ENCODE data around the gene GNAS. TPM values are rescaled to one million over a fixed set of nuclear protein-coding genes. Genes with fewer than 3 reads are reported as not detected.

GNAS gene
- total RNA-seq, 4 donors from 2014 or later = 606 to 837 (median 753) TPM

- DNase-seq (ENCODE audit: low spot score) = no peak
- ATAC-seq (ENCODE audit: low FRiP score) = no peak
- TF ChIP-seq CTCF (IDR thresholded peaks at IDR 0.05) = no peak
These were observed 69.5 kb downstream of the GNAS start for GRCh38 chr20:58922036-58922435.

- no peak for ATAC-seq (ENCODE audit: low FRiP score)
- TF ChIP-seq CTCF (IDR thresholded peaks at IDR 0.05) = no peak
- DNase-seq (ENCODE audit: low spot score) = no peak
These were observed 70.7 kb downstream of the GNAS start for GRCh38 chr20:58923117-58923712.

- ATAC-seq (ENCODE audit: low FRiP score) = no peak
- TF ChIP-seq CTCF (IDR thresholded peaks at IDR 0.05) = no peak
- no peak for DNase-seq (ENCODE audit: low spot score)
These were observed 74.4 kb downstream of the GNAS start for GRCh38 chr20:58926802-58927489.

GRCh38 chr20:58927490-58928061 lies 75.1 kb downstream of the GNAS start:
- ATAC-seq (ENCODE audit: low FRiP score) (no peak), DNase-seq (ENCODE audit: low spot score) (no peak)
- no peak for TF ChIP-seq CTCF (IDR thresholded peaks at IDR 0.05)

GRCh38 chr20:58930496-58930895 lies 78.0 kb downstream of the GNAS start:
- ATAC-seq (ENCODE audit: low FRiP score) = no peak
- no peak for TF ChIP-seq CTCF (IDR thresholded peaks at IDR 0.05)
- no peak for DNase-seq (ENCODE audit: low spot score)

GRCh38 chr20:58932170-58932569 lies 79.7 kb downstream of the GNAS start:
- ATAC-seq (ENCODE audit: low FRiP score) (no peak), DNase-seq (ENCODE audit: low spot score) (no peak)
- no peak for TF ChIP-seq CTCF (IDR thresholded peaks at IDR 0.05)

- DNase-seq (ENCODE audit: low spot score) = no peak
- no peak for ATAC-seq (ENCODE audit: low FRiP score)
- no peak for TF ChIP-seq CTCF (IDR thresholded peaks at IDR 0.05)
These were observed 85.6 kb downstream of the GNAS start for GRCh38 chr20:58938078-58938477.
